Muscle of leg (tissue), 11 donors: ENCODE measurements around the gene DCXR. TPM values are rescaled to one million over a fixed set of nuclear protein-coding genes. Genes with fewer than 3 reads are reported as not detected.

Source experiments
- DNase-seq: peaks from one replicate; pipeline ENCODE4 v3.0.0; 2013
- H3K27ac ChIP-seq: one replicate; pipeline ENCODE4 v1.5.1; 2013; ENCODE audit warnings: mild to moderate bottlenecking, low read length, control low read depth
- H3K27me3 ChIP-seq: one replicate; pipeline ENCODE4 v1.6.1; 2013; ENCODE audit warnings: low read length; ENCODE audit not compliant: control insufficient read depth, insufficient read depth
- H3K36me3 ChIP-seq: one replicate; pipeline ENCODE4 v1.6.1; 2013; ENCODE audit warnings: low read length; ENCODE audit not compliant: control insufficient read depth, insufficient read depth
- H3K4me1 ChIP-seq: one replicate; pipeline ENCODE4 v1.6.1; 2013; ENCODE audit warnings: low read length; ENCODE audit not compliant: control insufficient read depth, insufficient read depth
- H3K4me3 ChIP-seq: one replicate; pipeline ENCODE4 v1.5.1; 2013; ENCODE audit warnings: low read length, control low read depth
- H3K9me3 ChIP-seq: replicated peaks from 2 replicates; pipeline ENCODE4 v1.6.1; 2013; ENCODE audit warnings: low read depth, low read length; ENCODE audit not compliant: control insufficient read depth
- WGBS: methylation state at CpG from one replicate; pipeline ENCODE4 v1.1.5; 2013; ENCODE audit warnings: missing lambda C conversion rate; ENCODE audit not compliant: insufficient coverage; 5-methylcytosine and 5-hydroxymethylcytosine counted together
- polyA plus RNA-seq, 8 donors: library from polyadenylated mRNA; unstranded; fragments of 120-200 nt; gene quantifications; one replicate each; pipeline versions ENCODE4 v1.2.1 to v1.2.3, GENCODE V29; 2013; ENCODE audit warnings: inconsistent platforms in 1 of 8, low replicate concordance in 1 of 8; ENCODE audit not compliant: insufficient read length in 8 of 8, insufficient read depth in 1 of 8
- total RNA-seq: library from RNA; stranded (reverse); fragments of 120-200 nt; gene quantifications from one replicate; pipeline ENCODE4 v1.2.4, GENCODE V29; 2013

The DCXR gene
- total and polyA plus RNA-seq, 9 donors, result 30.0 to 44.6 (median 38.8) TPM

DNA sequence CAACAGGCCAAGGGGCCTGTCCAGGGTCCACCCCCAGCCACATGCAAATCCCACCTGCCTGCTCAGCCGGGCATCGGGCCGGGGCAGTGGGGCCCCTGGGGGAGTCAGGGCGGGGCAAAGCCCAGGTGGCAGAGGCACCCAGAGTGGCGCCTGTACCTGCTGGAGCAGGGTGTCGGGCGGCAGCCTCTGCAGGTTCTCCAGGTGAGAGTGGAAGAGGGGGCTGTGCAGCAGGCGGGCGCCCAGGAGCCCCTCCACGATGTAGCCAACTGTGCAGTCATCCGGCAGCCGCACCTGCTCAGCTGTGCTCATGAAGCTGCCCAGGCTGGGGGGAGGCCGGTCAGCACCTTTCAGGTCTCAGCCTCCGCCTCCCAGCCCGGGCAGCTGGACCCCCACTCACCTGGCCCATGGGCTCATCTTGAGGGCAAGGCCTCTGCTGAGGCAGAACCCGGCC, 12.0 kb upstream of the DCXR start:
- H3K4me3 ChIP-seq, result no peak overlapping the region
- DNase-seq, result no peak
- 92% methylated on average over 15 of the region's 16 CpGs for WGBS
- peaks cover 56% of the 10 kb centered on the region for H3K36me3 ChIP-seq
- H3K27me3 ChIP-seq, result no peaks in the 10 kb centered on the region
- H3K9me3 ChIP-seq, result no peaks in the 10 kb centered on the region
- peaks cover 25% of the 10 kb centered on the region for H3K4me1 ChIP-seq
- no peak overlapping the region for H3K27ac ChIP-seq

DNA sequence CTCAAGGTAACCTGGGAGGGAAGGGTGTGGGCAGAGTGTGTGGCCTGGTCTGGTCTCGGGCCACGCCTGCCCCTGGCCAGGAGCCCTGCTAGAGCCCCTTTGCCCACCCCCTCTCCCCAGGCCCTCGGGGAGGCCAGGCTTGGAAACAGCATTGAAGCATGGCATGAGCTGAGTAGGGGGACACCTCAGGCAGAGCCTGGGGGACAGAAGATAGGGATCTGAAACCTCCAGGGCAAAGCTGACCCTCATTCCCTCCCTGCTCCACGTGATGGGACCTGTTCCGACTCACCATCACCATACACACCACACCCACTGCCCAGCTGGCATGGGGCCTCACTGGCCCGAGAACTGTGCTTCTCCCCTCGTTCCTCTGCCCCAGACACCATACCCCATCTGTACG, 11.6 kb upstream of the DCXR start:
- Histone ChIP-seq H3K4me3 (no peak overlapping the region), H3K9me3 (no peaks in the 10 kb centered on the region), H3K27me3 (no peaks in the 10 kb centered on the region), H3K4me1 (peaks cover 25% of the 10 kb centered on the region), H3K36me3 (peaks cover 51% of the 10 kb centered on the region), H3K27ac (no peak overlapping the region)
- 67% methylated on average over 3 of the region's 8 CpGs for WGBS
- DNase-seq, result no peak

DNA sequence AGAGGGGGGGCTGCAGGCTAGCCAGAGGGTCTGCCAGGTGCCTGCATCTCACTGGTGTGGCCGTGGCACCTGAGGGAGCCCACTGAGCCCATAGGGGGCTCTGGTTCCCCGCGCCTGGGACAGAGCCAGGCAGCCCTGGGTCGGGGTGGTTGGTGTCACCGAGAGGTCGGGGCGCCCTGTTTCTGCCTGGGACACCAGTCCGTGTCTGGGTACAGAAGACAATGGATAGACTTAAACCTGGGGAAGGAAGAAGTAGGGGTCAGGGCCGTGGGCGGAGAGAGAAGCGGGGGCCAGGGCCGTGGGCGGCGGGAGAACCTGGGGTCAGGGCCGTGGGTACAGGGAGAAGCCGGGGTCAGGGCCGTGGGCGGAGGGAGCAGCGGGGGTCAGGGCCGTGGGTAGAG, 11.1 kb upstream of the DCXR start:
- peaks cover 24% of the 10 kb centered on the region for H3K4me1 ChIP-seq
- no peak overlapping the region for H3K27ac ChIP-seq
- H3K36me3 ChIP-seq, result peaks cover 46% of the 10 kb centered on the region
- H3K4me3 ChIP-seq, result no peak overlapping the region
- DNase-seq, result no peak
- no peaks in the 10 kb centered on the region for H3K27me3 ChIP-seq
- 91% methylated on average over 19 of the region's 20 CpGs for WGBS
- H3K9me3 ChIP-seq, result no peaks in the 10 kb centered on the region

DNA sequence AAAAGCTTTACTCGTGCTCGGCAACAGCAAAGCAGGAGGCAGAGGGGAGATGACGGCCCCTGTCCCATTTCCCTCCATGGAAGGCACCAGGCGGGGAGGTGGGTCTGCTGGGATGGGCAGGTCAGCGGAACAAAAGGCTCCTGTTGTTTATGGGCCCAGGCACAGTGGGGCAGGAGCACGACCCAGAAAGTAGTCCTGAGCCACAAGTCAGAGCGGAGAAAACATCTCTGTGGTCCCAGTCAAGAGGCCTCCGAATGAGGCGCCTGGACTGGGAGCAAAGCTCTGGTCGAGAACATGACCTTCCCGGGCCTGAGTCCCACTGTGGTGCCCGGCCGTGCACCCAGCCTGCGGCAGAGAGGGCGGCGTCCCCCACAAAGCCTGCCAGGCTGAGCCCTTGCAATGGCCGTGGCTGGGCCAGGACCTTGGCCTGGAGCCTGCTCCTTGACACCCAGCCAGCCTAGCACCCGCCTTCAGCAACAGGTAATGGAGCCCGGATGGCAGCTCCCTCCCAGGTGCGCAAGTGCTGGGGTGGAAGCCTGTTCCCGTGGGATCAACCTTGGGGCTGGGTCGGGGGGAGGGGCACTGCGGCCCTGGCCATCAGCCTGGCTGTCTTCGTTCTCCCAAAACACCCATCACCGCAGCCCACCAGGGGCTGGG, 10.5 kb upstream of the DCXR start:
- Histone ChIP-seq H3K36me3 (peaks cover 43% of the 10 kb centered on the region), H3K27me3 (no peaks in the 10 kb centered on the region), H3K27ac (no peak overlapping the region), H3K4me1 (peaks cover 20% of the 10 kb centered on the region), H3K4me3 (no peak overlapping the region), H3K9me3 (no peaks in the 10 kb centered on the region)
- no peak for DNase-seq
- WGBS, result 85% methylated on average over 19 of the region's 25 CpGs

DNA sequence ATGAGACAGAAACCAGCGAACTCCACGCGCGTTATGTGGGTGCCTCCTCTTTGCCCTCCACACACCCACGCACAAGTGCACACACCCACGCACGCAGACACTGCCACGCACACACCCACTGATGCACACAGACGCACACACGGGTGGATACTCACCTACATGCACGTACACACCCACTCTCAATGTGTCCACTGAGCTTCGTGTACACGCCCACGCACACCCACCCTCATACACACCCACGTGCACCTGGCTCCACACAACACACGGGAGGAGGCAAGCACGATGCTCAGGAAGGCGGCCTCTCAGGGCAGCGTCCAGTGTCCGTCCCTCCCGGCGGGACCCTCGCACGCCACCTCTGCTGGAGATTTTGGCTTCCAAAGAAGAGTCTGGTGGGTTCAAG, 9.9 kb upstream of the DCXR start:
- Histone ChIP-seq H3K4me3 (no peak overlapping the region), H3K36me3 (peaks cover 43% of the 10 kb centered on the region), H3K4me1 (peaks cover 14% of the 10 kb centered on the region), H3K27ac (no peak overlapping the region), H3K9me3 (no peaks in the 10 kb centered on the region), H3K27me3 (no peaks in the 10 kb centered on the region)
- no peak for DNase-seq
- WGBS, result 85% methylated on average over 24 of the region's 24 CpGs

DNA sequence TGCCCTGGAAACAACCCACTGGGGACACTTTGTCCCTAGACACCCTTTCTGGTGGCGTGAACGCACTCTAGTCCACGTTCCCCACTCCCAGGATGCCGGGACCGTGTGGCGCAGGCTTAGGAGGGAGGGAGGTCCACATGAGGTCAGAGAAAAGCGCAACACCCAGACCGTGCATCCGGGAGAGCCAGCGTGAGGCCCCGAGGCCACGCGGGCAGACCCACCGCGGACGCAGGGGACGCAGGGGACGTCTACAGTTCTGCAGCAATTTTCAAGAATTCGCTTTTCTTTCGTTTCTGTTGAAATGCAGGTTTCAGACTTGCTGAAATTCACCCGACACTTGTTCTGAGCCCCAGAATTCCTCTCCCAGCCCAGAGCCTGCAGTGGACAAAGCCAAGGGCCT, 9.4 kb upstream of the DCXR start:
- 84% methylated on average over 21 of the region's 21 CpGs for WGBS
- no peaks in the 10 kb centered on the region for H3K27me3 ChIP-seq
- H3K4me1 ChIP-seq, result peaks cover 11% of the 10 kb centered on the region
- H3K4me3 ChIP-seq, result no peak overlapping the region
- H3K9me3 ChIP-seq, result no peaks in the 10 kb centered on the region
- H3K27ac ChIP-seq, result no peak overlapping the region
- peaks cover 43% of the 10 kb centered on the region for H3K36me3 ChIP-seq
- DNase-seq, result no peak

DNA sequence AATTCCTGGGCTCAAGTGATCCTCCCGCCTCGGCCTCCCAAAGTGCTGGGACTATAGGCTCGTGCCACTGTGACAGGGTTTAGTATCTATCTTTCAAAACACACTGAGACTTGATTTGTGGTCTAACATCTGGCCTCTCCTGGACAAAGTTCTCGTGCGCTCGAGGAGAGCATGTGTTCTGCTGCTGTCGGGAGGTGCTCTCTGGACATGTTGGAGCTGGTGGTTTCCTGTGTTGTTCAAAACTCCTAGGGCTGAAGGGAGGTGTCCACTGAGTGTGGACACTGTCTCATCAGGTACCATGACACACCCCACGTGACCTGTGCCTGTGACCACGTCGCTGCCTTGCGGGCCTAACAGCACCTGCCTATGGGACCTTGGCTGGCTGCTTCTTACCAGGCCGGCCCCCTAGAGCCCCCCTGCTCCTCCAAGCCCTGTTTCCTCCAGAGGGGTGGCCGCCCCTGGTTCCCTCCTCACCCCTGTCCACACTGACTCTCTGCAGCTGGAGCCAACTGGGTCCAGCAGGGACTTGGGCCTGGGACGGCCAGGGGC, 8.5 kb upstream of the DCXR start:
- 74% methylated on average over 7 of the region's 14 CpGs for WGBS
- Histone ChIP-seq H3K27ac (no peak overlapping the region), H3K4me1 (peaks cover 10% of the 10 kb centered on the region), H3K9me3 (no peaks in the 10 kb centered on the region), H3K27me3 (no peaks in the 10 kb centered on the region), H3K4me3 (no peak overlapping the region), H3K36me3 (peaks cover 43% of the 10 kb centered on the region)
- no peak for DNase-seq

DNA sequence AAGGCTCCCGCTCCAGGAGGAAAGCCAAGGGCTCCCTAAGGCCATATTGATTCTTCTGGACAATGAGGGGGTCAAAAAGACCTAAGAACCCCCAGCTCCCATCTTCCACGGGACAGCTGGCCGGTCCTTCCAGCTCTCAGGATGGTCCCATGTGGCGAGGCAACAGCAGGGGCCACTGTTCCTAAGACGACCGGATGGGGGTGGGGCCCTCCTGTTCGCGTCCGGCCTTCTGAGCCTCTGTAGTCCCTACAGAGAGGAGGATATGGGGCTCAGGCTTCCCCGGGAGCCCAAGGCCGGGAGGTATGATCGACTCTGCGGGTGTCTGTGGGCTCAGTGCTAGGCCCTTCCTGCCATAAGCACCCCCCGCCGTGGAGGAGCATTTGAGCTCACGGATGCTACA, 6.0 kb upstream of the DCXR start:
- H3K27me3 ChIP-seq, result no peaks in the 10 kb centered on the region
- no peak for DNase-seq
- no peak overlapping the region for H3K27ac ChIP-seq
- no peaks in the 10 kb centered on the region for H3K4me1 ChIP-seq
- peaks cover 21% of the 10 kb centered on the region for H3K36me3 ChIP-seq
- H3K9me3 ChIP-seq, result no peaks in the 10 kb centered on the region
- 48% methylated on average over 13 of the region's 16 CpGs for WGBS
- no peak overlapping the region for H3K4me3 ChIP-seq

DNA sequence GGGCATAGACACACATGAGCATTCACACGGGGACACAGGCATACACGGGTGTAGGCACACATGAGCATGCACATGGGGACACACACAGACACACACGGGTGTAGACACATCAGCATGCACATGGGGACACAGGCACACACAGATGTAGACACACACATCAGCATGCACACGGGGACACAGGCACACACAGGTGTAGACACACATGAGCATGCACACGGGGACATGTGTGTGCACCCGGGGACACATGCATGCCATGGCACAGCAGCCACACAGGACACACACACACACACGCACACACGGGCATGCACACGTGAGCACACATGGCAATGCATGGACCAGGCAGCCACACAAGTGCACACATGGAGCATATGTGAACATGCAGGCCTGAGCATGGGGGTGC, 5.2 kb upstream of the DCXR start:
- Histone ChIP-seq H3K36me3 (peaks cover 13% of the 10 kb centered on the region), H3K27me3 (no peaks in the 10 kb centered on the region), H3K27ac (no peak overlapping the region), H3K4me3 (no peak overlapping the region), H3K4me1 (peaks cover 5% of the 10 kb centered on the region), H3K9me3 (no peaks in the 10 kb centered on the region)
- DNase-seq, result no peak
- 79% methylated on average over 7 of the region's 9 CpGs for whole genome bisulfite sequencing

DNA sequence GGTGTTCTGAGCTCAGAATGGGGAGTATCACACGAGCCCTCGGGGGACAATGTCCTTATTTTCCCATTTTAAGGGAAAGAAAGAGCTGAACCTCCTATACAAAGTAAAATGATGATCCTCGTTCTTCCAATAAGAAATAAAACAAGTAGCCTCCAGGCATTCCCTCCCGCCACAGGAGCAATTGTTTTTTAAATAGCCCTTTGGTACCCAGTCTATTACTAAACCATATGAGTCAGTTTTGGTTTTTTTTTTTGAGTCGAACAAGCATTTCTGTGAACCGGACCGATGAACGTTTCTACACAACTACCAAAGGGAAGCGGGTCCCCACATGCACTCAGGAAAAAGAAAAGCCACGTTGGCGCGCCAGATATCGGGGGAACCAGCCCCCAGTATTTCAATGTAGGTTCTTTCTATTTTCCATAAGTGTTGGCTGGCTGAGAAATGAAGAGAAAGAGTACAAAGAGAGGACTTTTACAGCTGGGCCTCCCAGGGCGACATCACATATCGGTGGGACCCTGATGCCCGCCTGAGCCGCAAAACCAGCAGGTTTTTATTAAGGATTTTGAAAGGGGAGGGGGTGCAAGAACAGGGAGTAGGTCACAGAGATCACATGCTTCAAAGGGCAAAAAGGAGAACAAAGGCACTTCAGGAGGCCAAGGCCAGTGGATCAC, 3.8 kb upstream of the DCXR start:
- no peaks in the 10 kb centered on the region for H3K27me3 ChIP-seq
- no peak overlapping the region for H3K4me3 ChIP-seq
- H3K9me3 ChIP-seq, result no peaks in the 10 kb centered on the region
- H3K36me3 ChIP-seq, result peaks cover 2% of the 10 kb centered on the region
- peaks cover 13% of the 10 kb centered on the region for H3K4me1 ChIP-seq
- DNase-seq, result no peak
- WGBS, result 56% methylated on average over 6 of the region's 17 CpGs
- H3K27ac ChIP-seq, result no peak overlapping the region
